Panc1 (cell line): ENCODE data around the gene ZCCHC7.

Experiments used
- POLR2AphosphoS5 ChIP-seq: IDR thresholded peaks from 2 replicates; pipeline ENCODE4 v1.6.1; 2012; ENCODE audit warnings: mild to moderate bottlenecking, low read depth, low read length, moderate library complexity
- SIN3A ChIP-seq: IDR thresholded peaks from 2 replicates; pipeline ENCODE4 v1.6.1; 2012; ENCODE audit warnings: low read depth, mild to moderate bottlenecking, low read length, moderate library complexity, borderline replicate concordance; ENCODE audit not compliant: insufficient read depth
- TCF7L2 ChIP-seq: IDR thresholded peaks from 2 replicates; pipeline ENCODE4 v1.6.1; 2011; ENCODE audit warnings: mild to moderate bottlenecking, low read depth, low read length, inconsistent platforms
- TF ChIP-seq, protein P1 (sequence below), 2 experiments: IDR thresholded peaks; 2 replicates each; pipeline ENCODE4 v1.6.1; 2011 to 2012; ENCODE audit warnings: low read depth in 2 of 2, control low read depth in 1 of 2, low read length in 1 of 2, mild to moderate bottlenecking in 1 of 2, moderate library complexity in 1 of 2; ENCODE audit not compliant: insufficient read depth in 1 of 2
- TF ChIP-seq, protein P2 (sequence below): fragments of 450-650 bp; IDR thresholded peaks from 2 replicates; pipeline ENCODE4 v1.5.1; 2017; ENCODE audit warnings: mild to moderate bottlenecking

DNA sequence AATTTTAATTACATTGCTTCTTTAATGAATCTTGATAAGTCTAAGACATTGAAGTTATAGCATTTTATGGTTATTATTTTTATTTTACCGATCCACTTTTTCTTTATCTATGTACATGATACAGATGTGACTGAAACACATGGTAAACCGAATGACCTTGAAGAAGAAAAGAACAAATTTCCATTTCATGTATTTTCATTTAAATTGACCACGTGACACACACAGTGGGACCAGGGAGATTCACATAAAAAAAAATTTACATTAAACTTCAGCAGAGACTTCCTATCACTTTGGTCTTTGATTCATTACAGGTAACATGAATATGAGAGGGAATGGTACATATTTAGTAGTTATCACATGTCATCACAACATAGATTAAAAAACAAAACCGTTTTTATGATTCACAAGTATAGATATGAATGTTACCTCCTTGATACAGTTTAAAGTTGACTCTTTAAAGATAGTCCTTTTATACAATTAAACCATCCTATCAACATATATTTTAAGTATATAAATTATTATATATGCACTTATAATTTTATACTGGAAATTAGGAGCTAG is 133.1 kb downstream of the ZCCHC7 start:
- TF ChIP-seq SIN3A (no peak), POLR2AphosphoS5 (no peak), TCF7L2 (no peak)
- TF ChIP-seq, protein P1, sequence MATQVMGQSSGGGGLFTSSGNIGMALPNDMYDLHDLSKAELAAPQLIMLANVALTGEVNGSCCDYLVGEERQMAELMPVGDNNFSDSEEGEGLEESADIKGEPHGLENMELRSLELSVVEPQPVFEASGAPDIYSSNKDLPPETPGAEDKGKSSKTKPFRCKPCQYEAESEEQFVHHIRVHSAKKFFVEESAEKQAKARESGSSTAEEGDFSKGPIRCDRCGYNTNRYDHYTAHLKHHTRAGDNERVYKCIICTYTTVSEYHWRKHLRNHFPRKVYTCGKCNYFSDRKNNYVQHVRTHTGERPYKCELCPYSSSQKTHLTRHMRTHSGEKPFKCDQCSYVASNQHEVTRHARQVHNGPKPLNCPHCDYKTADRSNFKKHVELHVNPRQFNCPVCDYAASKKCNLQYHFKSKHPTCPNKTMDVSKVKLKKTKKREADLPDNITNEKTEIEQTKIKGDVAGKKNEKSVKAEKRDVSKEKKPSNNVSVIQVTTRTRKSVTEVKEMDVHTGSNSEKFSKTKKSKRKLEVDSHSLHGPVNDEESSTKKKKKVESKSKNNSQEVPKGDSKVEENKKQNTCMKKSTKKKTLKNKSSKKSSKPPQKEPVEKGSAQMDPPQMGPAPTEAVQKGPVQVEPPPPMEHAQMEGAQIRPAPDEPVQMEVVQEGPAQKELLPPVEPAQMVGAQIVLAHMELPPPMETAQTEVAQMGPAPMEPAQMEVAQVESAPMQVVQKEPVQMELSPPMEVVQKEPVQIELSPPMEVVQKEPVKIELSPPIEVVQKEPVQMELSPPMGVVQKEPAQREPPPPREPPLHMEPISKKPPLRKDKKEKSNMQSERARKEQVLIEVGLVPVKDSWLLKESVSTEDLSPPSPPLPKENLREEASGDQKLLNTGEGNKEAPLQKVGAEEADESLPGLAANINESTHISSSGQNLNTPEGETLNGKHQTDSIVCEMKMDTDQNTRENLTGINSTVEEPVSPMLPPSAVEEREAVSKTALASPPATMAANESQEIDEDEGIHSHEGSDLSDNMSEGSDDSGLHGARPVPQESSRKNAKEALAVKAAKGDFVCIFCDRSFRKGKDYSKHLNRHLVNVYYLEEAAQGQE (IDR thresholded peaks at IDR 0.05; ENCODE audit: insufficient read depth in 1 of 2, low read depth in 2 of 2, low read length in 1 of 2), result no peak
- TF ChIP-seq, protein P2, sequence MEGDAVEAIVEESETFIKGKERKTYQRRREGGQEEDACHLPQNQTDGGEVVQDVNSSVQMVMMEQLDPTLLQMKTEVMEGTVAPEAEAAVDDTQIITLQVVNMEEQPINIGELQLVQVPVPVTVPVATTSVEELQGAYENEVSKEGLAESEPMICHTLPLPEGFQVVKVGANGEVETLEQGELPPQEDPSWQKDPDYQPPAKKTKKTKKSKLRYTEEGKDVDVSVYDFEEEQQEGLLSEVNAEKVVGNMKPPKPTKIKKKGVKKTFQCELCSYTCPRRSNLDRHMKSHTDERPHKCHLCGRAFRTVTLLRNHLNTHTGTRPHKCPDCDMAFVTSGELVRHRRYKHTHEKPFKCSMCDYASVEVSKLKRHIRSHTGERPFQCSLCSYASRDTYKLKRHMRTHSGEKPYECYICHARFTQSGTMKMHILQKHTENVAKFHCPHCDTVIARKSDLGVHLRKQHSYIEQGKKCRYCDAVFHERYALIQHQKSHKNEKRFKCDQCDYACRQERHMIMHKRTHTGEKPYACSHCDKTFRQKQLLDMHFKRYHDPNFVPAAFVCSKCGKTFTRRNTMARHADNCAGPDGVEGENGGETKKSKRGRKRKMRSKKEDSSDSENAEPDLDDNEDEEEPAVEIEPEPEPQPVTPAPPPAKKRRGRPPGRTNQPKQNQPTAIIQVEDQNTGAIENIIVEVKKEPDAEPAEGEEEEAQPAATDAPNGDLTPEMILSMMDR, result no peak
